Karpas-422 (cell line): ENCODE measurements around the gene NTSR2. TPM values are rescaled to one million over a fixed set of nuclear protein-coding genes. Genes with fewer than 3 reads are reported as not detected.

ENCODE experiments used
- DNase-seq: peaks from one replicate; pipeline ENCODE4 v3.0.0-alpha.2; 2015
- H2AFZ ChIP-seq: fragments of 200-600 bp; sonication (generic); 2 replicates; pipeline ENCODE4 v1.6.1; 2014; ENCODE audit warnings: antibody characterized with exemption, low read length, mixed read lengths
- H3K27ac ChIP-seq: fragments of 200-600 bp; sonication (generic); 2 replicates; pipeline ENCODE4 v1.5.1; 2014; ENCODE audit warnings: mild to moderate bottlenecking, low read length, moderate library complexity
- H3K27me3 ChIP-seq: fragments of 200-600 bp; sonication (generic); 2 replicates; pipeline ENCODE4 v1.6.1; 2014; ENCODE audit warnings: low read length, mixed read lengths
- H3K36me3 ChIP-seq: fragments of 200-600 bp; sonication (generic); 2 replicates; pipeline ENCODE4 v1.6.1; 2014; ENCODE audit warnings: low read length, mixed read lengths; ENCODE audit not compliant: insufficient read depth
- H3K4me1 ChIP-seq: fragments of 200-600 bp; sonication (generic); 2 replicates; pipeline ENCODE4 v1.6.1; 2014; ENCODE audit warnings: mild to moderate bottlenecking, low read length, mixed read lengths
- H3K4me2 ChIP-seq: fragments of 200-600 bp; sonication (generic); 2 replicates; pipeline ENCODE4 v1.6.1; 2014; ENCODE audit warnings: low read length, low read depth, mild to moderate bottlenecking; ENCODE audit not compliant: poor library complexity, severe bottlenecking
- H3K4me3 ChIP-seq: fragments of 200-600 bp; sonication (generic); 2 replicates; pipeline ENCODE4 v1.5.1; 2014; ENCODE audit warnings: mild to moderate bottlenecking, antibody characterized with exemption, low read length, mixed read lengths
- H3K79me2 ChIP-seq: fragments of 200-600 bp; sonication (generic); 2 replicates; pipeline ENCODE4 v1.6.1; 2014; ENCODE audit warnings: mild to moderate bottlenecking, low read length, mixed read lengths
- H3K9ac ChIP-seq: fragments of 200-600 bp; sonication (generic); 2 replicates; pipeline ENCODE4 v1.6.0; 2014; ENCODE audit warnings: low read length
- H3K9me2 ChIP-seq: fragments of 200-600 bp; sonication (generic), shearing (Covaris generic); replicated peaks from 2 replicates; pipeline ENCODE4 v1.6.0; 2014; ENCODE audit warnings: mild to moderate bottlenecking, low read length, moderate library complexity; ENCODE audit not compliant: insufficient read depth
- H3K9me3 ChIP-seq: fragments of 300-700, 200-600 bp; sonication (generic); 2 replicates; pipeline ENCODE4 v1.6.1; 2014; ENCODE audit warnings: low read length, mixed read lengths
- H4K20me1 ChIP-seq: fragments of 200-600 bp; sonication (generic); 2 replicates; pipeline ENCODE4 v1.6.1; 2014; ENCODE audit warnings: mild to moderate bottlenecking, antibody characterized with exemption, low read length, low read depth; ENCODE audit not compliant: insufficient read depth
- total RNA-seq: library from RNA; depleted of rRNA; stranded (reverse); fragments of >200 nt; shearing (Covaris generic); gene quantifications from 2 replicates; pipeline ENCODE4 v1.2.3, GENCODE V29; 2014; ENCODE audit warnings: low replicate concordance

NTSR2 gene
- total RNA-seq, 1 experiment from 2014 or later: not detected

GRCh38 chr2:11703700-11704099, 33.7 kb upstream of the NTSR2 start:
- no peak for DNase-seq
- Histone ChIP-seq H3K27me3 (no peaks in the 10 kb centered on the region), H3K36me3 (no peaks in the 10 kb centered on the region), H3K4me1 (no peaks in the 10 kb centered on the region), H3K4me3 (no peak overlapping the region), H3K9me2 (no peaks in the 10 kb centered on the region), H2AFZ (no peak overlapping the region), H3K79me2 (no peaks in the 10 kb centered on the region), H3K9me3 (no peaks in the 10 kb centered on the region), H3K4me2 (no peak overlapping the region), H3K27ac (no peak overlapping the region), H3K9ac (no peak overlapping the region), H4K20me1 (no peaks in the 10 kb centered on the region)

- Histone ChIP-seq H3K9ac (no peak overlapping the region), H3K9me2 (no peaks in the 10 kb centered on the region), H2AFZ (no peak overlapping the region), H3K36me3 (no peaks in the 10 kb centered on the region), H3K4me1 (no peaks in the 10 kb centered on the region), H3K4me3 (no peak overlapping the region), H3K27ac (no peak overlapping the region), H4K20me1 (no peaks in the 10 kb centered on the region), H3K4me2 (no peak overlapping the region), H3K79me2 (no peaks in the 10 kb centered on the region), H3K27me3 (no peaks in the 10 kb centered on the region), H3K9me3 (no peaks in the 10 kb centered on the region)
- no peak for DNase-seq
Measured at GRCh38 chr2:11702946-11703345, 33.0 kb upstream of the NTSR2 start.

GRCh38 chr2:11701751-11702301, 31.8 kb upstream of the NTSR2 start:
- H3K4me1 ChIP-seq: no peaks in the 10 kb centered on the region
- H3K79me2 ChIP-seq: no peaks in the 10 kb centered on the region
- H3K9me2 ChIP-seq: no peaks in the 10 kb centered on the region
- H3K27me3 ChIP-seq: no peaks in the 10 kb centered on the region
- H3K9me3 ChIP-seq: no peaks in the 10 kb centered on the region
- H3K9ac ChIP-seq: no peak overlapping the region
- H2AFZ ChIP-seq: no peak overlapping the region
- DNase-seq: no peak
- H3K4me2 ChIP-seq: no peak overlapping the region
- no peak overlapping the region for H3K27ac ChIP-seq
- no peaks in the 10 kb centered on the region for H3K36me3 ChIP-seq
- no peak overlapping the region for H3K4me3 ChIP-seq
- H4K20me1 ChIP-seq: no peaks in the 10 kb centered on the region

- H3K79me2 ChIP-seq: no peaks in the 10 kb centered on the region
- H3K4me3 ChIP-seq: no peak overlapping the region
- H3K9me2 ChIP-seq: no peaks in the 10 kb centered on the region
- H3K27me3 ChIP-seq: no peaks in the 10 kb centered on the region
- H3K4me1 ChIP-seq: no peaks in the 10 kb centered on the region
- no peaks in the 10 kb centered on the region for H3K9me3 ChIP-seq
- H2AFZ ChIP-seq: no peak overlapping the region
- no peak overlapping the region for H3K9ac ChIP-seq
- H4K20me1 ChIP-seq: no peaks in the 10 kb centered on the region
- H3K4me2 ChIP-seq: no peak overlapping the region
- H3K36me3 ChIP-seq: no peaks in the 10 kb centered on the region
- DNase-seq: no peak
- no peak overlapping the region for H3K27ac ChIP-seq
Measured at GRCh38 chr2:11701206-11701605, 31.2 kb upstream of the NTSR2 start.

- no peak for DNase-seq
- H3K4me1 ChIP-seq: no peaks in the 10 kb centered on the region
- no peak overlapping the region for H3K4me3 ChIP-seq
- H2AFZ ChIP-seq: no peak overlapping the region
- no peaks in the 10 kb centered on the region for H3K9me3 ChIP-seq
- H3K79me2 ChIP-seq: no peaks in the 10 kb centered on the region
- H4K20me1 ChIP-seq: no peaks in the 10 kb centered on the region
- H3K4me2 ChIP-seq: no peak overlapping the region
- no peaks in the 10 kb centered on the region for H3K9me2 ChIP-seq
- H3K36me3 ChIP-seq: no peaks in the 10 kb centered on the region
- no peak overlapping the region for H3K9ac ChIP-seq
- H3K27ac ChIP-seq: no peak overlapping the region
- no peaks in the 10 kb centered on the region for H3K27me3 ChIP-seq
Measured at GRCh38 chr2:11699686-11700670, 30.0 kb upstream of the NTSR2 start.

GRCh38 chr2:11698009-11698922, 28.3 kb upstream of the NTSR2 start:
- Histone ChIP-seq H3K4me2 (no peak overlapping the region), H3K9me3 (no peaks in the 10 kb centered on the region), H3K4me3 (no peak overlapping the region), H3K27me3 (no peaks in the 10 kb centered on the region), H2AFZ (no peak overlapping the region), H3K27ac (no peak overlapping the region), H3K9me2 (no peaks in the 10 kb centered on the region), H4K20me1 (peaks cover 2% of the 10 kb centered on the region; the same call in 1 of the 2 replicates), H3K79me2 (no peaks in the 10 kb centered on the region), H3K4me1 (no peaks in the 10 kb centered on the region), H3K36me3 (no peaks in the 10 kb centered on the region), H3K9ac (no peak overlapping the region)
- DNase-seq: no peak

GRCh38 chr2:11697103-11697871, 27.3 kb upstream of the NTSR2 start:
- Histone ChIP-seq H3K9ac (no peak overlapping the region), H3K9me2 (no peaks in the 10 kb centered on the region), H3K9me3 (no peaks in the 10 kb centered on the region), H3K79me2 (no peaks in the 10 kb centered on the region), H4K20me1 (peaks cover 4% of the 10 kb centered on the region; the same call in 1 of the 2 replicates), H3K4me1 (no peaks in the 10 kb centered on the region), H2AFZ (no peak overlapping the region), H3K4me2 (no peak overlapping the region), H3K27me3 (no peaks in the 10 kb centered on the region), H3K4me3 (no peak overlapping the region), H3K27ac (no peak overlapping the region), H3K36me3 (no peaks in the 10 kb centered on the region)
- DNase-seq: no peak
